Endothelial cell of umbilical vein (primary cell): ENCODE results near the gene MCUR1. TPM values are rescaled to one million over a fixed set of nuclear protein-coding genes. Genes with fewer than 3 reads are reported as not detected.

Source experiments
- BruUV-seq: library from RNA; stranded (reverse); fragments of 400-500 nt; replicated peaks from 2 replicates; lab custom pipeline; 2021; lab: Mats Ljungman, UMichigan
- CTCF ChIA-PET: fragments of 300-600, 350-600 bp; sonication (Branson Sonifier 250); formaldehyde crosslinking; loops from one replicate; lab custom pipeline; 2021; ENCODE audit warnings: antibody characterized with exemption, inconsistent platforms; lab: Charles Lee
- POLR2A ChIA-PET: fragments of 300-600, 350-600 bp; sonication (Branson Sonifier 250); formaldehyde crosslinking; loops from one replicate; lab custom pipeline; 2021; ENCODE audit warnings: antibody characterized with exemption, inconsistent platforms; lab: Charles Lee
- DNase-seq: peaks from one replicate; pipeline ENCODE4 v3.0.0-alpha.2; 2011; ENCODE audit warnings: low read depth, low spot score
- FAIRE-seq: peaks from 2 replicates; lab custom pipeline; 2011; peaks lifted over from hg19 to GRCh38; lab: Jason Lieb, UNC
- H2AFZ ChIP-seq: 2 replicates; pipeline ENCODE4 v1.6.0; 2012; ENCODE audit warnings: low read depth, low read length, control low read depth, inconsistent platforms
- H3K27ac ChIP-seq: 2 replicates; pipeline ENCODE4 v1.5.1; 2011; ENCODE audit warnings: low read depth, mild to moderate bottlenecking, control low read depth, low read length, moderate library complexity; ENCODE audit not compliant: insufficient read depth
- H3K27me3 ChIP-seq, 2 experiments: 2 replicates each; pipeline versions ENCODE4 v1.6.0 to v1.6.1; 2011; ENCODE audit warnings: low read length in 2 of 2, mixed read lengths in 1 of 2; ENCODE audit not compliant: control insufficient read depth in 2 of 2, insufficient read depth in 2 of 2
- H3K36me3 ChIP-seq, 2 experiments: 2 replicates in 1 of 2; 3 replicates in 1 of 2; pipeline ENCODE4 v1.5.1; 2011; ENCODE audit warnings: low read length in 2 of 2, mild to moderate bottlenecking in 1 of 2, moderate library complexity in 1 of 2; ENCODE audit not compliant: control insufficient read depth in 2 of 2, insufficient read depth in 2 of 2; ENCODE audit errors: extremely low read depth in 1 of 2
- H3K4me1 ChIP-seq: 3 replicates; pipeline ENCODE4 v1.5.1; 2011; ENCODE audit warnings: mild to moderate bottlenecking, low read length; ENCODE audit not compliant: control insufficient read depth, insufficient read depth; ENCODE audit errors: extremely low read depth
- H3K4me2 ChIP-seq: 2 replicates; pipeline ENCODE4 v1.6.1; 2011; ENCODE audit warnings: low read length, control low read depth, mixed read lengths; ENCODE audit not compliant: insufficient read depth
- H3K4me3 ChIP-seq, 3 experiments: fragments of 200-600 bp in 1 of 3; sonication (generic), shearing (Covaris generic) in 1 of 3; replicated peaks in 1 of 3; 2 replicates each; pipeline ENCODE4 v1.5.1; 2011 to 2016; ENCODE audit warnings: control low read depth in 3 of 3, low read length in 3 of 3, mild to moderate bottlenecking in 2 of 3, inconsistent platforms in 1 of 3, low read depth in 1 of 3, moderate library complexity in 1 of 3; ENCODE audit not compliant: insufficient read depth in 1 of 3
- H3K79me2 ChIP-seq: 2 replicates; pipeline ENCODE4 v1.6.0; 2012; ENCODE audit warnings: low read length, inconsistent platforms; ENCODE audit not compliant: control insufficient read depth, insufficient read depth
- H3K9ac ChIP-seq: replicated peaks from 2 replicates; pipeline ENCODE3; 2011; ENCODE audit warnings: low read length, control low read depth; ENCODE audit not compliant: insufficient read depth; ENCODE audit errors: extremely low read depth
- H3K9me1 ChIP-seq: replicated peaks from 3 replicates; pipeline ENCODE4 v1.6.0; 2011; ENCODE audit warnings: mild to moderate bottlenecking, low read length; ENCODE audit not compliant: control insufficient read depth, insufficient read depth; ENCODE audit errors: extremely low read depth
- H3K9me3 ChIP-seq: replicated peaks from 2 replicates; pipeline ENCODE4 v1.5.1; 2012; ENCODE audit warnings: low read length, inconsistent platforms; ENCODE audit not compliant: control insufficient read depth, insufficient read depth
- H4K20me1 ChIP-seq: replicated peaks from 2 replicates; pipeline ENCODE3; 2011; ENCODE audit warnings: mild to moderate bottlenecking, low read length; ENCODE audit not compliant: control insufficient read depth, insufficient read depth; ENCODE audit errors: extremely low read depth
- EZH2 ChIP-seq: IDR thresholded peaks from 2 replicates; pipeline ENCODE4 v1.6.1; 2012; ENCODE audit warnings: borderline replicate concordance, low read depth, mild to moderate bottlenecking, moderate library complexity, low read length, inconsistent platforms; ENCODE audit not compliant: severe bottlenecking
- FOS ChIP-seq: IDR thresholded peaks from 2 replicates; pipeline ENCODE4 v1.6.1; 2011; ENCODE audit warnings: mild to moderate bottlenecking, low read length, moderate library complexity, borderline replicate concordance; ENCODE audit not compliant: insufficient read depth
- GATA2 ChIP-seq: IDR thresholded peaks from 2 replicates; pipeline ENCODE4 v1.7.0; 2011; ENCODE audit warnings: low read depth, mild to moderate bottlenecking, moderate library complexity, mixed read lengths, low read length; ENCODE audit not compliant: insufficient read length, insufficient read depth
- JUN ChIP-seq: IDR thresholded peaks from 2 replicates; pipeline ENCODE4 v1.6.1; 2011; ENCODE audit warnings: borderline replicate concordance, low read depth; ENCODE audit not compliant: insufficient read length, insufficient read depth
- MYC ChIP-seq: IDR thresholded peaks from one replicate; pipeline ENCODE4 v1.6.1; 2011; ENCODE audit warnings: mild to moderate bottlenecking, low read depth, low read length
- POLR2A ChIP-seq: IDR thresholded peaks from 2 replicates; pipeline ENCODE4 v1.6.1; 2012; ENCODE audit warnings: low read depth, mild to moderate bottlenecking, control low read depth, low read length
- POLR2AphosphoS5 ChIP-seq: IDR thresholded peaks from 2 replicates; pipeline ENCODE4 v1.6.1; 2012; ENCODE audit warnings: low read depth, mild to moderate bottlenecking, control low read depth, low read length, moderate library complexity; ENCODE audit not compliant: insufficient read depth
- dilution Hi-C: fragments of 300-500 bp; cut with MboI; formaldehyde crosslinking; loops from one replicate; pipeline ENCODE4 v1.15.0; 2019; ENCODE audit warnings: low sequenced_read_pairs; ENCODE audit not compliant: extremely low pct_ligation_motif_present
- intact Hi-C: fragments of 100-400 bp; cut with micrococcal nuclease; formaldehyde crosslinking; loops from one replicate; pipeline ENCODE4 v1.10.0; 2022
- polyA plus RNA-seq, 4 experiments: library from polyadenylated mRNA; depleted of rRNA in 3 of 4; stranded (reverse) in 3 of 4; unstranded in 1 of 4; fragments of >200 nt; gene quantifications; 2 replicates each; pipeline versions ENCODE4 v1.2.1 to v1.2.3, GENCODE V29; 2011 to 2012; ENCODE audit warnings: missing spikeins in 1 of 4
- total RNA-seq: library from RNA; stranded (reverse); gene quantifications from 2 replicates; pipeline ENCODE4 v1.2.3, GENCODE V29; 2021
- TF ChIP-seq, protein P1 (sequence below), 2 donors: IDR thresholded peaks; 1 replicate in 1 of 2; 2 replicates in 1 of 2; pipeline ENCODE4 v1.5.1; 2011; ENCODE audit warnings: low read length in 2 of 2, mild to moderate bottlenecking in 2 of 2, moderate library complexity in 2 of 2, control low read depth in 1 of 2, inconsistent platforms in 1 of 2, low read depth in 1 of 2; ENCODE audit not compliant: insufficient read depth in 1 of 2; ENCODE audit errors: extremely low read depth in 1 of 2
- TF ChIP-seq, protein P2 (sequence below): IDR thresholded peaks from 2 replicates; pipeline ENCODE4 v1.6.1; 2011; ENCODE audit not compliant: insufficient read depth, insufficient read length

Gene MCUR1
- total and polyA plus RNA-seq, 2 donors (not counting 3 experiments of a cell fraction or from before 2014, with no cell fraction given) = 6.2 to 21.2 TPM

DNA sequence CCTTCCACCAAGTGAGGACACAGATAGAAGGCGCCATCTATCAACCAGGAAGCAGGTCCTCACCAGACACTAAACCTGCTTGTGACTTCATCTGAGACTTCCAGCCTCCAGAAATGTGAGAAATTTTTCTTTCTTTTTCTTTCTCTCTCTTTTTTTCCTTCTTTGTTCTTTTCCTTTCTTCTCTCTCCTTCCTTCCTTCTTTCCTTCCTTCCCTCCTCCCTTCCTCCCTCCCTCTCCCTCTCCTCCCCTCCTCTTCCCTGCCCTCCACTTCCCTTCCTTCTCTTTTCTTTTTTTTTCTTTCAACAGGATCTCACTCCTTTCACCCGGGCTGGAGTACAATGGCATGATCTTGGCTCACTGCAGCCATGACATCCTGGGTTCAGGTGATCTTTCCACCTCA lies 37.4 kb upstream of the MCUR1 start:
- dilution Hi-C loops = no loop called here

More for the DNA sequence above, 37.4 kb upstream of the MCUR1 start:
- Histone ChIP-seq H3K9ac (no peak overlapping the region), H3K27ac (no peak overlapping the region), H2AFZ (no peak overlapping the region), H3K4me1 (no peaks in the 10 kb centered on the region), H3K36me3 (no peaks in the 10 kb centered on the region), H3K79me2 (no peaks in the 10 kb centered on the region), H3K4me3 (no peak overlapping the region), H4K20me1 (no peaks in the 10 kb centered on the region), H3K27me3 (no peaks in the 10 kb centered on the region), H3K4me2 (no peak overlapping the region), H3K9me1 (no peaks in the 10 kb centered on the region), H3K9me3 (no peaks in the 10 kb centered on the region)
- intact Hi-C loops = no loop called here
- no peak for DNase-seq
- CTCF ChIA-PET = no interaction called here
- TF ChIP-seq, protein P1, sequence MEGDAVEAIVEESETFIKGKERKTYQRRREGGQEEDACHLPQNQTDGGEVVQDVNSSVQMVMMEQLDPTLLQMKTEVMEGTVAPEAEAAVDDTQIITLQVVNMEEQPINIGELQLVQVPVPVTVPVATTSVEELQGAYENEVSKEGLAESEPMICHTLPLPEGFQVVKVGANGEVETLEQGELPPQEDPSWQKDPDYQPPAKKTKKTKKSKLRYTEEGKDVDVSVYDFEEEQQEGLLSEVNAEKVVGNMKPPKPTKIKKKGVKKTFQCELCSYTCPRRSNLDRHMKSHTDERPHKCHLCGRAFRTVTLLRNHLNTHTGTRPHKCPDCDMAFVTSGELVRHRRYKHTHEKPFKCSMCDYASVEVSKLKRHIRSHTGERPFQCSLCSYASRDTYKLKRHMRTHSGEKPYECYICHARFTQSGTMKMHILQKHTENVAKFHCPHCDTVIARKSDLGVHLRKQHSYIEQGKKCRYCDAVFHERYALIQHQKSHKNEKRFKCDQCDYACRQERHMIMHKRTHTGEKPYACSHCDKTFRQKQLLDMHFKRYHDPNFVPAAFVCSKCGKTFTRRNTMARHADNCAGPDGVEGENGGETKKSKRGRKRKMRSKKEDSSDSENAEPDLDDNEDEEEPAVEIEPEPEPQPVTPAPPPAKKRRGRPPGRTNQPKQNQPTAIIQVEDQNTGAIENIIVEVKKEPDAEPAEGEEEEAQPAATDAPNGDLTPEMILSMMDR (IDR thresholded peaks at IDR 0.05; ENCODE audit: extremely low read depth in 1 of 2, insufficient read depth in 1 of 2, low read depth in 1 of 2, low read length in 2 of 2) = no peak
- TF ChIP-seq GATA2 = no peak
- TF ChIP-seq POLR2A = no peak
- TF ChIP-seq POLR2AphosphoS5 = no peak
- TF ChIP-seq MYC = no peak
- TF ChIP-seq JUN = no peak
- no peak for TF ChIP-seq EZH2
- TF ChIP-seq, protein P2, sequence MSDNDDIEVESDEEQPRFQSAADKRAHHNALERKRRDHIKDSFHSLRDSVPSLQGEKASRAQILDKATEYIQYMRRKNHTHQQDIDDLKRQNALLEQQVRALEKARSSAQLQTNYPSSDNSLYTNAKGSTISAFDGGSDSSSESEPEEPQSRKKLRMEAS = no peak
- no peak for TF ChIP-seq FOS
- POLR2A ChIA-PET = no interaction called here
- no peak for FAIRE-seq
- no TSS peak for BruUV-seq
